Measurements from ENCODE around the gene MAPRE2.

Gene MAPRE2

GRCh38 chr18:35178260-35178659 lies 137.0 kb downstream of the MAPRE2 start:
- H3K4me2 ChIP-seq (ENCODE audit: low read depth, low read length, poor library complexity, severe bottlenecking) = no peak overlapping the region
- TF ChIP-seq EZH2phosphoT487 (conservative IDR thresholded peaks at IDR 0.05; ENCODE audit: low read length) (no peak), CTCF (IDR thresholded peaks at IDR 0.05; ENCODE audit: insufficient read depth, low read length, poor library complexity, severe bottlenecking) (no peak)
- no peaks in the 10 kb centered on the region for H3K79me2 ChIP-seq (ENCODE audit: insufficient read depth, low read length)
- no peak overlapping the region for H3K4me3 ChIP-seq (ENCODE audit: insufficient read depth, low read length, poor library complexity, severe bottlenecking)
- no peaks in the 10 kb centered on the region for H3K9me3 ChIP-seq (ENCODE audit: insufficient read depth, low read length)
- no peaks in the 10 kb centered on the region for H3K9me2 ChIP-seq (replicated peaks; ENCODE audit: insufficient read depth, low read length)
- no peaks in the 10 kb centered on the region for H3K27me3 ChIP-seq (ENCODE audit: low read length)
- H2AFZ ChIP-seq (ENCODE audit: low read depth, low read length, severe bottlenecking) = no peak overlapping the region
- H3K9ac ChIP-seq (ENCODE audit: low read length) = no peak overlapping the region
- no peaks in the 10 kb centered on the region for H4K20me1 ChIP-seq (ENCODE audit: low read depth, low read length)
- H3F3A ChIP-seq (ENCODE audit: insufficient read depth) = peaks cover 11% of the 10 kb centered on the region; the same call in 1 of the 2 replicates
- no peak overlapping the region for H3K27ac ChIP-seq (ENCODE audit: low read depth, low read length)
- H3K36me3 ChIP-seq (ENCODE audit: low read length) = no peaks in the 10 kb centered on the region; the same call in 1 of the 2 replicates

- Histone ChIP-seq H3K9me2 (replicated peaks; ENCODE audit: insufficient read depth, low read length) (no peaks in the 10 kb centered on the region), H3K9ac (ENCODE audit: low read length) (no peak overlapping the region), H3K4me3 (ENCODE audit: insufficient read depth, low read length, poor library complexity, severe bottlenecking) (no peak overlapping the region), H3F3A (ENCODE audit: insufficient read depth) (0 out of 2 replicates have a peak, but pooled peaks cover under 1% of the 10 kb centered on the region), H3K79me2 (ENCODE audit: insufficient read depth, low read length) (no peaks in the 10 kb centered on the region), H3K27ac (ENCODE audit: low read depth, low read length) (no peak overlapping the region), H3K27me3 (ENCODE audit: low read length) (no peaks in the 10 kb centered on the region), H3K36me3 (ENCODE audit: low read length) (no peaks in the 10 kb centered on the region; the same call in 1 of the 2 replicates), H2AFZ (ENCODE audit: low read depth, low read length, severe bottlenecking) (no peak overlapping the region), H4K20me1 (ENCODE audit: low read depth, low read length) (no peaks in the 10 kb centered on the region), H3K4me2 (ENCODE audit: low read depth, low read length, poor library complexity, severe bottlenecking) (no peak overlapping the region), H3K9me3 (ENCODE audit: insufficient read depth, low read length) (no peaks in the 10 kb centered on the region)
- TF ChIP-seq EZH2phosphoT487 (conservative IDR thresholded peaks at IDR 0.05; ENCODE audit: low read length) = no peak
- TF ChIP-seq CTCF (IDR thresholded peaks at IDR 0.05; ENCODE audit: insufficient read depth, low read length, poor library complexity, severe bottlenecking) = no peak
Measured at GRCh38 chr18:35179906-35180305, 138.7 kb downstream of the MAPRE2 start.

GRCh38 chr18:35180455-35180854 lies 139.2 kb downstream of the MAPRE2 start:
- Histone ChIP-seq H3K4me3 (ENCODE audit: insufficient read depth, low read length, poor library complexity, severe bottlenecking) (no peak overlapping the region), H3K27me3 (ENCODE audit: low read length) (no peaks in the 10 kb centered on the region), H3K9me3 (ENCODE audit: insufficient read depth, low read length) (no peaks in the 10 kb centered on the region), H2AFZ (ENCODE audit: low read depth, low read length, severe bottlenecking) (no peak overlapping the region), H3K27ac (ENCODE audit: low read depth, low read length) (no peak overlapping the region), H3K36me3 (ENCODE audit: low read length) (no peaks in the 10 kb centered on the region; the same call in 1 of the 2 replicates), H3F3A (ENCODE audit: insufficient read depth) (no peaks in the 10 kb centered on the region), H3K79me2 (ENCODE audit: insufficient read depth, low read length) (no peaks in the 10 kb centered on the region), H3K4me2 (ENCODE audit: low read depth, low read length, poor library complexity, severe bottlenecking) (no peak overlapping the region), H4K20me1 (ENCODE audit: low read depth, low read length) (no peaks in the 10 kb centered on the region), H3K9ac (ENCODE audit: low read length) (no peak overlapping the region), H3K9me2 (replicated peaks; ENCODE audit: insufficient read depth, low read length) (no peaks in the 10 kb centered on the region)
- TF ChIP-seq CTCF (IDR thresholded peaks at IDR 0.05; ENCODE audit: insufficient read depth, low read length, poor library complexity, severe bottlenecking) = no peak

Measured in SU-DHL-6 (cell line).